Activated naive CD8-positive, alpha-beta T cell (primary cell): ENCODE measurements around the gene SLC25A48.

Source experiments
- H3K27ac Mint-ChIP-seq: one replicate; pipeline ENCODE4 v1.8.0; 2021; ENCODE audit warnings: mixed read lengths
- H3K27me3 Mint-ChIP-seq: one replicate; pipeline ENCODE4 v1.8.0; 2021; ENCODE audit warnings: mixed read lengths
- H3K36me3 Mint-ChIP-seq: one replicate; pipeline ENCODE4 v1.8.0; 2021; ENCODE audit warnings: mixed read lengths
- H3K4me1 Mint-ChIP-seq: one replicate; pipeline ENCODE4 v1.8.0; 2021; ENCODE audit warnings: low read depth, mixed read lengths
- H3K4me3 Mint-ChIP-seq: one replicate; pipeline ENCODE4 v1.8.0; 2021; ENCODE audit warnings: mild to moderate bottlenecking, mixed read lengths
- H3K9me3 Mint-ChIP-seq: one replicate; pipeline ENCODE4 v1.8.0; 2021; ENCODE audit warnings: low read depth, mixed read lengths

The SLC25A48 gene

GRCh38 chr5:135834639-135835529, at the start of gene SLC25A48:
TSS of gene SLC25A48 (plus strand) at chr5:135834663. CDS start at chr5:135834848, 185 bp downstream.
- Mint-ChIP-seq H3K9me3 (peaks cover 6% of the 10 kb centered on the region), H3K4me1 (peaks cover 4% of the 10 kb centered on the region), H3K36me3 (no peaks in the 10 kb centered on the region), H3K27me3 (peaks cover 30% of the 10 kb centered on the region), H3K4me3 (no peak within 1 kb of the TSS), H3K27ac (no peak within 1 kb of the TSS)

- H3K4me1 Mint-ChIP-seq: no peaks in the 10 kb centered on the region
- H3K36me3 Mint-ChIP-seq: no peaks in the 10 kb centered on the region
- H3K27ac Mint-ChIP-seq: no peak overlapping the region
- H3K9me3 Mint-ChIP-seq: peaks cover 3% of the 10 kb centered on the region
- no peak overlapping the region for H3K4me3 Mint-ChIP-seq
- peaks cover 32% of the 10 kb centered on the region for H3K27me3 Mint-ChIP-seq
Measured at GRCh38 chr5:135800656-135801055, 33.8 kb upstream of the SLC25A48 start.

- H3K27me3 Mint-ChIP-seq: peaks cover 6% of the 10 kb centered on the region
- no peak overlapping the region for H3K4me3 Mint-ChIP-seq
- H3K4me1 Mint-ChIP-seq: no peaks in the 10 kb centered on the region
- H3K36me3 Mint-ChIP-seq: no peaks in the 10 kb centered on the region
- H3K9me3 Mint-ChIP-seq: no peaks in the 10 kb centered on the region
- no peak overlapping the region for H3K27ac Mint-ChIP-seq
Measured at GRCh38 chr5:135810188-135810943, 24.1 kb upstream of the SLC25A48 start.

GRCh38 chr5:135811007-135811406, 23.5 kb upstream of the SLC25A48 start:
- H3K4me3 Mint-ChIP-seq: no peak overlapping the region
- H3K4me1 Mint-ChIP-seq: no peaks in the 10 kb centered on the region
- no peak overlapping the region for H3K27ac Mint-ChIP-seq
- no peaks in the 10 kb centered on the region for H3K9me3 Mint-ChIP-seq
- no peaks in the 10 kb centered on the region for H3K36me3 Mint-ChIP-seq
- peaks cover 6% of the 10 kb centered on the region for H3K27me3 Mint-ChIP-seq

DNA sequence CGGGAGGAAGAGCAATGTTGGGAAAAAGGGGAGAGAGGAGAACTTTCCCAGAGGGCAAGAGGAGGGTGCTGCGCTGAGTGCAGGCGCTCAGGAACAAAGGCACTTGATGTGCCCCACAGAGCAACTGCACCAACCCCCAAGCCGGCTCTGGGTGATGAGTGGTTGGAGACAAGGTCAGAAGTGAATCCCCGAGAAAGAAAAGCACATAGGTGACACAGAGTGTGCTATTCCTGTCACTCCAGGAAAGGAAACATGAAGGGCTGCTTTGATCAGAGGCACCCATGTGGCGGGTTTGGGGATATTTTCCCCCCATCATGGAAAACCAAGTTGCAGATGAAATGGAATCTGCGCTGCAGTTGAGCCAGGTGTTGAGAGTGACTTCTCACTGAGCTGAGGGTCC, 20.7 kb upstream of the SLC25A48 start:
- H3K27ac Mint-ChIP-seq: no peak overlapping the region
- H3K4me1 Mint-ChIP-seq: no peaks in the 10 kb centered on the region
- H3K27me3 Mint-ChIP-seq: peaks cover 3% of the 10 kb centered on the region
- no peak overlapping the region for H3K4me3 Mint-ChIP-seq
- H3K36me3 Mint-ChIP-seq: no peaks in the 10 kb centered on the region
- no peaks in the 10 kb centered on the region for H3K9me3 Mint-ChIP-seq

DNA sequence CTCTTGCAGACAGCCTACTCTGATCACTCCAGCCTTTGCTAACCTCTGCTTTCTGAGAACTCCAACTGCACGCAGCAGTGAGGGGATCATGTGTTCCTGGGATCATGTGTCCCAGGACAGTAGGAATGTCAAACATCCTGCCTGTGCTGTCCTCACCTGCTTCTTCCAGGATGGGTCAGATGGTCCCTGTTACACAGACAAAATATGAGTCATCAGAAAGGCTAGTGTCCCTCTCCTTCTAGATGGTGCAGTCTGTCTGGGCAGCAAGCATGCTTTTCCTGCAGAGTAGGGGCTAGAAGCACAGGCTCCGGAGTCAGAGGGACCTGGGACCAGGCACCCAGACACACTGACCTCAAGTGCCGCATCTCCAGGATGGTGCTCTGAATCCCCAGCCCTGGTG, 20.1 kb upstream of the SLC25A48 start:
- Mint-ChIP-seq H3K9me3 (no peaks in the 10 kb centered on the region), H3K4me3 (no peak overlapping the region), H3K27me3 (peaks cover 3% of the 10 kb centered on the region), H3K27ac (no peak overlapping the region), H3K36me3 (no peaks in the 10 kb centered on the region), H3K4me1 (no peaks in the 10 kb centered on the region)

DNA sequence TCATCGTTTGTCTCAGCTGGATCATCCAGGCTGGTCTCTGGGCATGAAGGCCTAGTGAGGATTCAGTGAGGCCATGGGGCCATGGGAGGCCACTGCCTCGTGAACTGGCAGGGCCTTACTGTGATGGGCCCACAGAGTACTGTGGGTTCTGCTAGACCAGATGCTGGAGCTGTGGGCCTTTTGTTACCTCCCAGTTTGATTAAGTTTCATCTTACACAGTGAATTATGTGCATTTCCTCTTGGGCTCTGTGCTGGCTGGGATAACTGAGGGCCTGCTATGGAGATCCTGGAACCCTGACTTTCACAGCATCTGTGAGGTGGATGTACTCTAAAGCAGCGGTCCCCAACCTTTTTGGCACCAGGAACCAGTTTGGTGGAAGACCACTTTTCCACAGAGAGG, 19.7 kb upstream of the SLC25A48 start:
- no peak overlapping the region for H3K27ac Mint-ChIP-seq
- peaks cover 3% of the 10 kb centered on the region for H3K27me3 Mint-ChIP-seq
- H3K36me3 Mint-ChIP-seq: no peaks in the 10 kb centered on the region
- no peaks in the 10 kb centered on the region for H3K4me1 Mint-ChIP-seq
- H3K9me3 Mint-ChIP-seq: no peaks in the 10 kb centered on the region
- H3K4me3 Mint-ChIP-seq: no peak overlapping the region

GRCh38 chr5:135821061-135821801, 13.2 kb upstream of the SLC25A48 start:
- H3K36me3 Mint-ChIP-seq: no peaks in the 10 kb centered on the region
- H3K4me1 Mint-ChIP-seq: no peaks in the 10 kb centered on the region
- H3K4me3 Mint-ChIP-seq: no peak overlapping the region
- H3K27ac Mint-ChIP-seq: no peak overlapping the region
- H3K9me3 Mint-ChIP-seq: no peaks in the 10 kb centered on the region
- H3K27me3 Mint-ChIP-seq: no peaks in the 10 kb centered on the region

GRCh38 chr5:135821802-135822201, 12.7 kb upstream of the SLC25A48 start:
- H3K4me1 Mint-ChIP-seq: no peaks in the 10 kb centered on the region
- H3K27me3 Mint-ChIP-seq: no peaks in the 10 kb centered on the region
- no peak overlapping the region for H3K27ac Mint-ChIP-seq
- H3K9me3 Mint-ChIP-seq: no peaks in the 10 kb centered on the region
- H3K36me3 Mint-ChIP-seq: no peaks in the 10 kb centered on the region
- no peak overlapping the region for H3K4me3 Mint-ChIP-seq

- Mint-ChIP-seq H3K36me3 (no peaks in the 10 kb centered on the region), H3K27ac (no peak overlapping the region), H3K27me3 (no peaks in the 10 kb centered on the region), H3K9me3 (no peaks in the 10 kb centered on the region), H3K4me3 (no peak overlapping the region), H3K4me1 (no peaks in the 10 kb centered on the region)
Measured at GRCh38 chr5:135822286-135822685, 12.2 kb upstream of the SLC25A48 start.

DNA sequence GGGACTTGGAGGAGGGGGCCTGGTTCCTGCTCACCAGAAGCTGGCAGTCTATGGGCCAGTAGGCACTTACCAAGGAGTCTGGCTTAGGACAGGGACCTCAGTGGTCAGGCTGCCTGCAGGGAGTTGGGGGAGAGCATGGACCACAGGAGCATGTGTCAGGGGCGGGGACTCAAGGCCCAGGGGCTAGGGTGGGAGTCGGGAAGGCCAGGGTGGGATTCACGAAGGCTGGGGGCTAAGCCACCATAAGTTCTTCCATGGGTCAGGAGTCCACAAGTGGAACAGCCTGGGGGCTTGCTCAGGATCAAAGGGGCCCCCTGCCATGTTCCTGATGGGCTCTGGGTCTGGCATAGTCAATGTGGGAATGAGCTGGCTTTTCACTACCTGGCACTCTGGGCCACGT, 11.5 kb upstream of the SLC25A48 start:
- Mint-ChIP-seq H3K4me3 (no peak overlapping the region), H3K27ac (no peak overlapping the region), H3K9me3 (no peaks in the 10 kb centered on the region), H3K4me1 (no peaks in the 10 kb centered on the region), H3K36me3 (no peaks in the 10 kb centered on the region), H3K27me3 (no peaks in the 10 kb centered on the region)

- Mint-ChIP-seq H3K4me1 (no peaks in the 10 kb centered on the region), H3K36me3 (no peaks in the 10 kb centered on the region), H3K9me3 (no peaks in the 10 kb centered on the region), H3K27ac (no peak overlapping the region), H3K4me3 (no peak overlapping the region), H3K27me3 (peaks cover 2% of the 10 kb centered on the region)
Measured at GRCh38 chr5:135823881-135824280, 10.6 kb upstream of the SLC25A48 start.

- Mint-ChIP-seq H3K27me3 (peaks cover 2% of the 10 kb centered on the region), H3K36me3 (no peaks in the 10 kb centered on the region), H3K4me1 (no peaks in the 10 kb centered on the region), H3K27ac (no peak overlapping the region), H3K4me3 (no peak overlapping the region), H3K9me3 (no peaks in the 10 kb centered on the region)
Measured at GRCh38 chr5:135824541-135825041, 9.9 kb upstream of the SLC25A48 start.

DNA sequence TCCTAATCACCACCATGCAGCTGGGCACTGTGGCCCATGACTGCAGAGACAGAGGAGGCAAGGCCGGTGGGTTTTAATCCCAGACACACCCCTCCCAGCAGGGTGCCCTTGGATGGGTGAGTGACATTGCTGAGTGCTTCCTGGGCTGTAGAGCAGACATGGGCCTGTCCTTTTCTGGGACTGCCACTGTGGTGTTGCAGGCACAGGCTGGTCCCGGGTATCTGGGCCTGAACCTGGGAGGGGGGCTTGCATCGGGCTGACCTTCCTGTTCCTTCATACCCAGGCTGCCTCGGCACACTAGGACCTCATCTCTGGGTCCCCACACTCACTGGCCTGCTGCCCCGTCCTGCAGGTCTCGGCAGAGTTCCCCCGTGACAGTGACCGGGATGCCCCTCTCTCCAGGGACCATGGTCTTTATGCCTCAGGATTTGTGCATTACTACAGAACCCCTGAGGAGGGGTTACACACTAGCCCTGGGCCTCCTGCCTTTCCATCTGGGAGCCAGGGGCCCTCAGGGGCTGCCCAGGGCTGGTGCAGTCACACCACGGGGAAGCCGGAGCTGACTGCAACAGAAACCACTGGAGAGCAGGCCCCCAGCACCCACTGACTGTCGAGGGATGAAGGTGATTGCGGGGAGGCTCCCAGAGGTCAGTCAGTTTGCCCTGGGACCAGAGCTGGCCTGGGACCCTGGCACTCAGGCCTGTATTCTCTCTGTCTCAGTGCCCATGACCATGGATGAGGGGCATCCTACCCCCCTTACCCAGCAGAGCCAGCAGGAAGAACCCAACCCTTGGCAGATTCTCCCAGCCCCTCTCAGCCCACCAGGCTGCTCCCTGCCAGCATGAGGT, 8.9 kb upstream of the SLC25A48 start:
- H3K9me3 Mint-ChIP-seq: no peaks in the 10 kb centered on the region
- no peaks in the 10 kb centered on the region for H3K4me1 Mint-ChIP-seq
- H3K27ac Mint-ChIP-seq: no peak overlapping the region
- no peaks in the 10 kb centered on the region for H3K36me3 Mint-ChIP-seq
- no peak overlapping the region for H3K4me3 Mint-ChIP-seq
- H3K27me3 Mint-ChIP-seq: peaks cover 4% of the 10 kb centered on the region
